GM18526 (cell line): Measurements from ENCODE around the gene SNX2.

Experiments
- POLR2A ChIP-seq: IDR thresholded peaks from 3 replicates; pipeline ENCODE4 v1.6.1; 2011; ENCODE audit not compliant: insufficient read length; ENCODE audit errors: extremely low read depth

Gene SNX2, protein sequence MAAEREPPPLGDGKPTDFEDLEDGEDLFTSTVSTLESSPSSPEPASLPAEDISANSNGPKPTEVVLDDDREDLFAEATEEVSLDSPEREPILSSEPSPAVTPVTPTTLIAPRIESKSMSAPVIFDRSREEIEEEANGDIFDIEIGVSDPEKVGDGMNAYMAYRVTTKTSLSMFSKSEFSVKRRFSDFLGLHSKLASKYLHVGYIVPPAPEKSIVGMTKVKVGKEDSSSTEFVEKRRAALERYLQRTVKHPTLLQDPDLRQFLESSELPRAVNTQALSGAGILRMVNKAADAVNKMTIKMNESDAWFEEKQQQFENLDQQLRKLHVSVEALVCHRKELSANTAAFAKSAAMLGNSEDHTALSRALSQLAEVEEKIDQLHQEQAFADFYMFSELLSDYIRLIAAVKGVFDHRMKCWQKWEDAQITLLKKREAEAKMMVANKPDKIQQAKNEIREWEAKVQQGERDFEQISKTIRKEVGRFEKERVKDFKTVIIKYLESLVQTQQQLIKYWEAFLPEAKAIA

DNA sequence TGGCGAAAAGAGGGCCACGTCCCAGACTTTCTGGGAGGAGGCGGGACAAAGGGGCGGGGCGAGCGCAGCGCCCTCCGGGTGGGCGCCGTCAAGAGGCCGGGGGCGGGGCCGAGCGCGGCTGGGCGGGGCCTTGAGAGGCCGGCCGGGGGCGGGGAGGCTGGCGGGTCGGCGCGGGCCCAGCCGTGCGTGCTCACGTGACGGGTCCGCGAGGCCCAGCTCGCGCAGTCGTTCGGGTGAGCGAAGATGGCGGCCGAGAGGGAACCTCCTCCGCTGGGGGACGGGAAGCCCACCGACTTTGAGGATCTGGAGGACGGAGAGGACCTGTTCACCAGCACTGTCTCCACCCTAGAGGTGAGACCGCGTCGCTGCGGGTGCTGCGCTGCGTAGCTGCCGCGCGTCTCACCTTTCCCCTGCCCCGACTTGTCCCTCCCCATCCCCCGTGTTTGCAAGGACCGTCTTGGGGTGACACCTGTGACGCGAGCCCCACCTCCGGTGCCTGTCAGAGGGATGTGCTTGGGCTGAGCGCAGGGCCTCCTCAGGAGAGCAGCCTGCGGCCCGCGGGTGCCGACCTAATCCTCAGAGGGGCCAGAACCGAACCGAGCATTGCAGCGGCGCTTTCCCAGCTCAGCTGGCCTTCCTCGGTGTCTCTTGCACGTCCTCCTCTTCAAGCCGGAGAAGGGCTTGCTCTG lies at the start of gene SNX2:
SNX2 (plus strand) TSS at position 220 of the 689 bp plus-strand sequence; CDS start at position 244, 24 bp downstream.
- peak; percentile 83 for TF ChIP-seq POLR2A

DNA sequence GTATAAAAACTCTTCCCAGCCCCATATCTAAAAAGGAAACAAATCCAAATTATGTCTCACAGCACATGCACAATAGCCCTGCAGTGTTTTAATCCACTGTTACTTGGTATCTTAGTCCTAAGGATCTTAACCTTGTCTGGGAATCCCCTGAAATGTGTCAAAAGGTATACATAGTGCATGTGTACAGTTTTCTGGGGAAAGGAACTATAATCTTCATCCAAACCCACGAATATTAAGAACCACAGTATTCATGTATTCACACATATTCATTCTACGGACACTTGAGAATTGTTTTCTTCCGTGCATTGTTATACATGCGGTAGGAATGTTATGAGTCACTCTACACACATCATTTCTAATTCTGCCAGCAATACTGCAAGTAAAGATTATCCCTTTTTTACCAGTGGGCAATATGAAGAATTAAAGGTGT lies 47.8 kb upstream of the SNX2 start:
- TF ChIP-seq POLR2A: no peak

DNA sequence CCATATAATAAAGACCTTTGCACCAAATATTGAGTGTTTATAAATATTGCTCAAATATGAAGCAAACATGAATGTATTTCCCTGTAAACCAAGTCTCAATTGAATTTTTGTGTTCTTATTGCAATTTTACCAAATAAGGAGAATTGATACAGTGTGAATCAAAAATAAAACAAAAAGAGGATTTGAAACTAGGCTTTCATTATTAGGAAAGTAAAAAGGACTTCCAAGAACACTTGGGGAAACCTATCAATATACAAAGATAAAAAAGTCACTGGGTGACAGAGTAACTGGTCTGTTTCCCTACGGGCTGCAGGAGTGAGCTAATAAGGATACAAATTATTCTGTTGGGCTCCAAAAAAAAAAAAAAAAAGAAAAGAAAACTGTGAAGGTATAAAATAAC lies 44.8 kb upstream of the SNX2 start:
- no peak for TF ChIP-seq POLR2A

DNA sequence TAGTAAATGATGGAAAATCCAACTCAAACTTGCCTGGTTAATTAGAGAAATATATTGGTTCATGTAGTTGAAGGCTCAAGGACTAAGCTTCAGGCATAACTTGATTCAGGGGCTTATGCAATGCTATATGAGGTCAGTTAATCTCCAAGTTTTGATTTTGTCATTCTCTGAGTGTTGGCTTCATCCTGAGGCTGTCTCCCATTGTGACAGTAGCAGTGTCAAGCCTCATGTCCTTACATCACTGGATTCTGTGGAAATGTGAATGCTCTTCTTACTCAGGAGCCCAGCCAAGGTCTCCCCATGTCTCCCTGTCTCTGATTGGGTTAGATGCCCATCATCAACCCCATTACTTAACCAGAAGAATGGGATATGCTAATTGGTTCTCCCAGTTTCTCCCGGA lies 44.4 kb upstream of the SNX2 start:
- no peak for TF ChIP-seq POLR2A

DNA sequence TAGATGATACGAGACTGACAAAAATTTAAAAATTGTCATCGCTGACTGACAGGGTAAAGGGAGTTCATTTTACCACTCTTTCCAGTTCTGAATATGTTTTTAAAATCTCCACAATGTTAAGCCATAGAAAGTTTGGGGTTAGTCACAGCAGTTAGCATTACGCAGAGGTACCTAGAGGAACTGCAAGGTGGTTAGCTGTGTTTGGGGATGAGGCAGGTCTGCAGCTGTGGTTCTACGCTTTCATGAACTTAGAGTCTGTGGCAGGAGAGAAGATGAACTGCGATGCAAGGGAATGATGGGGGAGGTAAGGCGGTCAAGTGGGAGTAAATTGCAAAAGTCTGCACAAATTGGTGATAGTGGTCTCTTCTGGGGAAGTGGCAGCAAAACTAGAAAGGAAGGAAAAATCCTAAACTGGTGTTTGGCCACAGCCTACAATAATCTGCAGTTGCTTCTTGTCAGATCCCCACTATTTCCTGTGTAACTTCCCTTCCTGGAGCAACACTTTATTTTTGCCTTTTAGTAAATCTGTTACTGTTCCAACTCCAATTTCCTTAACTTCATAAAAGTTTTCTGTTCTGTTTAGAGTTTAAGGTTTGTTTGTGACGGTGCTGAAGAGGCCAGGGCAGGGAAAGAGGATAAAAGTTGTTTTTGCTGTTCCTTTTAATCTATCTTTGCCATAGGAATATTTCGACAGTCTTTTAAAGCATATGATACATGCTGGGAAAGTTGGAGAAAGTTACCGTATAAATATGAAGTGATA lies 38.6 kb upstream of the SNX2 start:
- TF ChIP-seq POLR2A: no peak

DNA sequence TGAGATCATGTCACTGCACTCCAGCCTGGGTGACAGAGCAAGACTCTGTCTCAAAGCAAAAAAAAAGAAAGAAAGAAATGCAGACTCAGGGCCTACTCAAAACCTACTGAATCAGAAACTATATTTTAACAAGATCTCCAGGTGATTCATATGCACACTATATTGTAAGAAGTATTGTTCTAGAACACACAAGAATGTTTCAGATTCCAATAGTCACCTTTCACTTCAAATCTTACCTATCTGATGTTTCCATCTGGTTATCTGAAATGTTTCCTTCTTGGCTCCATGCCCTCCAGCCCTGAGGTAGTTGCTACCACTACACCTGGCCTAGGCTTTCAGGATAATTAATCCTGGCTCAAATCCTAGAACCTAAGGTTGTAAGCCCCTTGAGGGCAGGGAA lies 36.8 kb upstream of the SNX2 start:
- no peak for TF ChIP-seq POLR2A

DNA sequence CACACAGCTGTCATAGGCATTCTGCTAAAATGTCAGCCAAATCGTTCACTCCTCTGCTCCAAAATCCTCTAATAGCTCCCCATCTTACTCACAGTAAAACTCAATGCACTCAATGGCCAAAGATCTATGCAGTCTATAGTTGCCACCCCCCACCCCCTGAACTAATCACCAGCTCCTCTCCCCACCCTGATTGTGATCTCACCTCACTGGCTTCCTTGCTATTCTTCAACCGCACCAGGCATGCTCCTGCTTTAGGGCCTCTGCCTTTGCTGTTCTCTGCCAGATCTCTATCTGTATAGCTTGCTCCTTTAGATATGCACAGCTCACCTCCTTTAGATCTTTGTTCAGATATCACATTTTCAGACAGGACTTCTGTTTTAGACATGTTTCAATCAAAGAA lies 33.2 kb upstream of the SNX2 start:
- TF ChIP-seq POLR2A: no peak

DNA sequence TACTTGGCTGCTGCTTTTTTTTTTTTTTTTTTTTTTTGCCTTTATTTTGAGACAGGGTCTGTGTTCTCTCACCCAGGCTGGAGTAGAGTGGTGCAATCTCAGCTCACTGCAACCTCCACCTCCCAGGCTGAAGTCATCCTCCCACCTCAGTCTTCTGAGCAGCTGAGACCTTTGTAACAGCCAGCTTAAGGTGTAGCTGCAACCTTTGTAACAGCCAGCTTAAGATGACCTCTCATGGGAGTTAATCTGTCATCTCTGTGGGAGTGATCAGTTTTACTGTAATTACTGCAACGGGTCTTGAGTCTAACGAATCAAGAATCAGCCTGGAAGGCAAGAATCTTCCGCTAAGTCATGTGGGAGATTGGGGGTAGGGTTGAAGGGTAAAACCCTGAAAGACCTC lies 31.6 kb upstream of the SNX2 start:
- TF ChIP-seq POLR2A: no peak

DNA sequence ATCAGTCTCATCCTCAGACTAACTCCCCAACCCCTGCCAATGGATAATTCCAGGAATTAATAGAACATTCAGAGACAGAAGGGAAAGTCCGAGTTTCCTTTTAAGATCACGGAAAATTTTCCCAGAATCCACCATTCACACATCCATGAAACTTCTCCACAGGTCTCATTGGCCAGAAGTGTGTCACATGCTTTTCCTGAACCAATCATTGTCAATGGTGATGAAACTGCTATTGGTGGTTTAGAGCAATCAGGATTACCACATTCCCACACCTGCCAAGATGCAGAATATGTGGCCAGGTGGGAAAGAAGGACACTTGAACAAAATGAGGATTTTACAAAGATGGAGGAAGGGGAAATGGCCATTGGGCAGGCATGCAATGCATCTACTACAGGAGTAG lies 29.3 kb upstream of the SNX2 start:
- TF ChIP-seq POLR2A: no peak

DNA sequence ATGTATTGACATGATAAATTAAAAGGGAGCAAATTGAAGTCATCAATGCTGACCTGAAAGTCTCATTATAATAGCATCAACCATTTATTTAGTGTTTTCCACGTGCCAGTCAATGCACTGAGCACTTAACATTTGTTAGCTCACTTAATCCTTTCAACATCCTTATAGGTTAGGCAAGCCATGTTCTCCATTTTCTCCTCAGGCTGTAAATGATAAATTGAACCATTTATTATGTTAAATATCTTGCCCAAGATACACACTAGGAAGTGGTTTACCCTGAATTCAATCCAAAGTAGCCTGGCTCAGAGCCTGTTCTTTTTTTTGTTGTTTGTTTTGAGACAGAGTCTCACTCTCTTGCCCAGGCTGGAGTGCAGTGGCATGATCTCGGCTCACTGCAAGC lies 25.0 kb upstream of the SNX2 start:
- TF ChIP-seq POLR2A: no peak

DNA sequence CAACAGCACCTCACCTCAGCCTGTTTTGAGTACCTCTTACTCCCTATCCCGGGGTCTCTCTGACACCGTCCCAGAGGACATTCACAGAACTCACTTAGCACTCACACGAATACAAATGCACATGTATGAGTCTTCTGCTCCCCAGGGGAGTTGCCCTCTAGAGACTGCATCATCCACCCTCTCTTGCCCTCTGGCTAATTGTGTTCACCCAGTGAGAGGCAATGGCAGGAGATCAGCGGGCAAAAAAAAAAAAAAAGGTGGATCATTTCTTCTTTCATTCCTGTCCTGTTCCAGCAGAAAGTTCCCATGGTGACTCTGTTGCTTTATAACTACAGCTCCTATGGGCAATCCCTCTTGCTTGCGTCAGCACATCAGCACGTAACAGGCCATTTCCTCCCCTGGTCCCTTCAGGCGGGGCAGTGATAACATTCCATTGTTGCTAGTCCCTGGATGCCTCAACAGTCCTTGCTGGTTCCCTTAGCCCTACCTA lies 23.5 kb upstream of the SNX2 start:
- TF ChIP-seq POLR2A: no peak

DNA sequence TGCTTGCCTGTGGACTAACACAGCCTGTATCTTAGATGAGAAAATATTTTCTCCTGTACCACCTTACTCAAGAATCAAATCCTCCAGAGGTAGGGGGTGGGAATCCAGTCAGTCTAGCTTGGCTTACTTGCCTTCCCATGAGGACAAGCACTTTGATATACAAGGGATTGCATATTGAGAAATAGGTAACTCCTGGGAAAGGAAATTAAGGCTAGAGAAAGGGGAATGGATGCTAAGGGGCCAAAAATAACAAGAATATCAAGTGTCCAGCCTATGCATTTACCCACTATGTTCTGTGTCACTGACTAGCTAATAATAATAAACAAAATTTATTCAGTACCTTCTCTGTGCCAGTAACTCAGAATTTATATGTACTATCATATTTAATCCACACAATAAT lies 21.4 kb upstream of the SNX2 start:
- no peak for TF ChIP-seq POLR2A

DNA sequence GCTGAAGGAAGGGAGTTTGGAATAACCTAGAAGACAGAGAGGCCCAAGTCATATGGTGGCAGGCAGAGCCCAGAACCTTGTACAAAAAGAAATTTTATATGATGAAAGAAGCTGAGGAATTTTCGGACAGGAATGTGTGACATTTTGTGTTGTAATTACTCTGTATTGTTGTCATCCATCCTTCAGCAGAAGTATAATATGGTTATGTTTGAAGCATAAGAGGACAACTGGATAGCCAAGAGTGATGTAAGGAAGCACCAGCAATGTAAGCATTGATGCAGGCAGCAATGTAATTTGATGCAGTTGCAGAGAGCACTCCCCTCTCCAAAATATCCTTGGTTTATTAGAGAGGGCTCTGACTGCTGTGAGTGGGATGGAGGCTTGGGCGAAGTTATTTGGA lies 19.1 kb upstream of the SNX2 start:
- TF ChIP-seq POLR2A: no peak

DNA sequence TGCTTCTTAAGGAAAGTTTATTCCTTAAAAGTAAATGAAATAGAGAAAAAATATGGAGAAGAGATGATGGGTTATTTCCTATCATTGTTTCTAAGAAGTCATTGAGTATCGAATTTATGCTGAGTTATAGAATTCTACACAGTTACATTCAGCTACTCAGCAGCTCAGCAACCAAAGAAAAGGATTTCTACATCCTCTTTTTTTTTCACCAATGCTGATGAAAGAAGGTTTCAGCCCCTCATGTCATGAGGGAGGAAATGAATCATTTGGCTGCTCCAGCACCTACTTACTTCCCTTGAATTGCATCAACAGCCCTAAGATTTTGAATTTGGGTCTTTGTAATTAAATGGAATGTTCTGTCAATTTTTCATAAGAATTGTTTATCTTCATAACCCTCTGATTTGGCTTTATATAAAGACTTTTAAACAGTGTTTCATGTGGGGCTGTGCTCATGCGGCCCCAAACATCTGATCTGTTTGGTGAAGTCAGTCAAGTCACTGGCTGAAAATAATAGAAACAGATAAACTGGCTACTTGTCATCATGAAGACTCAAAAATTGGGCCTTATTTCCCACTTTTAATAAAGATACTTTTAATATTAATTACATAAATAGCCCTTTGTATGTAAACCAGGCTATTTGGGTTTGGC lies 18.5 kb upstream of the SNX2 start:
- no peak for TF ChIP-seq POLR2A

DNA sequence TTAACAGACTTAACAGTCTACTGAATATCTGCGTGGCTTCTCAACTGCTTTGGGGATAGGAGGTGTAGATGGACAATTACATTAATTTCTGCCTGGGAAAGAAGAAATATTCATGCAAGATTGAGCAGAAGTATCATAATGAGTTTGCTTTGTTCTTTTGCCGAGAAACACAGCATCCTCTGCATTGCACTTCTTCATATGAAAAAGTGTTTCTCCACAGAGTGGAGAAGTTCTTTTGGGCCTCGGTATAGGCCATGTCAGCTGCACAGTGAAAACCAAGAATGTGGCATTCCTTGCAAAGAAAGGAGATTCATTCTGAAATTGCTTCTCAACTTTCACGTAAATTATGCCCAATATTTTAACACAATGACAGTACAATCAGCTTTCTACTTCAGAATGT lies 17.6 kb upstream of the SNX2 start:
- TF ChIP-seq POLR2A: no peak
